ENCODE results near the gene EFL1.
A peak's percentile ranks its signal among the peaks of the same experiment; 100 is the strongest.

EFL1 gene

DNA sequence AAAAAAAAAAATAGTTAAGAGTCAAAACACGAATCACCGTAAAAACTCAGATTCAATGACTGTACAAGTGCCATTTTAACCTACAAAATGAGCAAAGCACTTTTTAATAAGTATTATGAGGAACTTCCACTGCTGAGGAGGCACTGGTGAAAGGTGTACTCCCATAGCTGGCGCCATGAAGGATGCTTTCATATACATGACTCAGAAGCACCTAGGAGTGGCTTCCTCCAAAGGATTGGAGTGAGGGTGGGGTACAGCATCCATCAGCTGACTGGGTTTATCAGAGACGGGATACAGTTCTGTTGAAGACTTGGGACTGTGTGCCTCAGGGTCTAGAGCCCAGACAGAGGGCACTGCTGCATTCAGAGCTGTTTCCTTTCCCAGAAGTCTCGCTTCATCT, 155.9 kb downstream of the EFL1 start:
- TF ChIP-seq, protein P1, sequence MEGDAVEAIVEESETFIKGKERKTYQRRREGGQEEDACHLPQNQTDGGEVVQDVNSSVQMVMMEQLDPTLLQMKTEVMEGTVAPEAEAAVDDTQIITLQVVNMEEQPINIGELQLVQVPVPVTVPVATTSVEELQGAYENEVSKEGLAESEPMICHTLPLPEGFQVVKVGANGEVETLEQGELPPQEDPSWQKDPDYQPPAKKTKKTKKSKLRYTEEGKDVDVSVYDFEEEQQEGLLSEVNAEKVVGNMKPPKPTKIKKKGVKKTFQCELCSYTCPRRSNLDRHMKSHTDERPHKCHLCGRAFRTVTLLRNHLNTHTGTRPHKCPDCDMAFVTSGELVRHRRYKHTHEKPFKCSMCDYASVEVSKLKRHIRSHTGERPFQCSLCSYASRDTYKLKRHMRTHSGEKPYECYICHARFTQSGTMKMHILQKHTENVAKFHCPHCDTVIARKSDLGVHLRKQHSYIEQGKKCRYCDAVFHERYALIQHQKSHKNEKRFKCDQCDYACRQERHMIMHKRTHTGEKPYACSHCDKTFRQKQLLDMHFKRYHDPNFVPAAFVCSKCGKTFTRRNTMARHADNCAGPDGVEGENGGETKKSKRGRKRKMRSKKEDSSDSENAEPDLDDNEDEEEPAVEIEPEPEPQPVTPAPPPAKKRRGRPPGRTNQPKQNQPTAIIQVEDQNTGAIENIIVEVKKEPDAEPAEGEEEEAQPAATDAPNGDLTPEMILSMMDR (IDR thresholded peaks at IDR 0.05; ENCODE audit: low read length): no peak
- no peaks in the 10 kb centered on the region for H3K79me2 ChIP-seq (ENCODE audit: insufficient read depth, low read length)

DNA sequence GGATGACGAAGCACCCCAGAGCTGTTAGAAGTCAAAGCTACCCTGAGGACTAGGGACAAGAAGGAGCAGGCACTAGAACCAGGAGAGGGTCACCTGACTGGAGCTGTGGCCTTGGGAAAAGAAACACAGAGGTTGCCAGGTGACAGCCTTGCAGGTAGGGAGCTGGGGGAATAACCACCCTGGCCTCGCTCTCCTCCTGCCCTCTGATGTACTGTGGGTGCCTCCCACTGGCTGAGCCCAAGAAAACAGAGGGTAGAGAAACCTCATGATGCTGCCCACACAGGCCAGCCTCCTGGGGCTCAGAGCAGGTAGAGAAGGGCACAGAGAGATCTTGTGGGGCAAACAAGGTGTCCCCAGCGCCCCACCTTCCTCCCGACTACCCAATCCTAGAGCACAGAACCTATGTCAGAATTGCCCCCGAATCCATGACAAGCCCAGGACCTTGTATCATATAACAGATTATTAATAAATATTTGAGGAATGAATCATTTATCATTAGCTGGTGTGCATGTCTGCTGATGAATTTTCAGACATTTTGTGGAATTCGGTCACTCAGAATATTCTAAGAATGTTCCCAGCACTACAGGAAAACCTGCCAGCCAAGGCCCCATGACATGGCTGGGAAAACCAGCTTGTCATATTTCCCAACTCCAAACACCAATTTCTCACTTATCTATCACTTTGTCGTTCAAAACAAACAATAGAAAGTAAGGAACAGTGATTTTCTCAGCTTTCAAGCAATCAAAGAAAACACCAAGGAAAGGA, 156.9 kb downstream of the EFL1 start:
- peaks cover 4% of the 10 kb centered on the region; the same call in 1 of the 2 replicates for H3K27me3 ChIP-seq (ENCODE audit: insufficient read depth, low read length)
- no peaks in the 10 kb centered on the region for H3K36me3 ChIP-seq (ENCODE audit: insufficient read depth, low read length)
- no peaks in the 10 kb centered on the region for H3K4me1 ChIP-seq (ENCODE audit: insufficient read depth, low read length, severe bottlenecking)
- H3K27ac ChIP-seq (ENCODE audit: low read depth, low read length, poor library complexity, severe bottlenecking): no peak overlapping the region
- no peaks in the 10 kb centered on the region for H3K79me2 ChIP-seq (ENCODE audit: insufficient read depth, low read length)
- H3K9me2 ChIP-seq (ENCODE audit: low read depth, low read length): no peaks in the 10 kb centered on the region
- H2AFZ ChIP-seq (ENCODE audit: low read length): no peak overlapping the region
- no peaks in the 10 kb centered on the region for H3F3A ChIP-seq (ENCODE audit: insufficient read depth, low read length)
- H3K9me3 ChIP-seq (ENCODE audit: low read length): no peaks in the 10 kb centered on the region
- H4K20me1 ChIP-seq (ENCODE audit: insufficient read depth, low read length): no peaks in the 10 kb centered on the region
- no peak overlapping the region for H3K4me3 ChIP-seq (ENCODE audit: low read depth, low read length, poor library complexity, severe bottlenecking)
- TF ChIP-seq EZH2 (IDR thresholded peaks at IDR 0.05; ENCODE audit: borderline replicate concordance, low read length): no peak
- TF ChIP-seq, protein P1 (IDR thresholded peaks at IDR 0.05; ENCODE audit: low read length): no peak
- H3K9ac ChIP-seq (ENCODE audit: low read length): no peak overlapping the region
- H3K4me2 ChIP-seq (ENCODE audit: low read length): no peak overlapping the region

More for the DNA sequence above, 155.9 kb downstream of the EFL1 start:
- Histone ChIP-seq H3K4me1 (ENCODE audit: insufficient read depth, low read length, severe bottlenecking) (no peaks in the 10 kb centered on the region), H3K9me3 (ENCODE audit: low read length) (no peaks in the 10 kb centered on the region), H4K20me1 (ENCODE audit: insufficient read depth, low read length) (no peaks in the 10 kb centered on the region), H3K4me2 (ENCODE audit: low read length) (no peak overlapping the region), H3K27ac (ENCODE audit: low read depth, low read length, poor library complexity, severe bottlenecking) (no peak overlapping the region), H3K36me3 (ENCODE audit: insufficient read depth, low read length) (no peaks in the 10 kb centered on the region), H2AFZ (ENCODE audit: low read length) (no peak overlapping the region), H3K27me3 (ENCODE audit: insufficient read depth, low read length) (no peaks in the 10 kb centered on the region), H3K4me3 (ENCODE audit: low read depth, low read length, poor library complexity, severe bottlenecking) (no peak overlapping the region), H3F3A (ENCODE audit: insufficient read depth, low read length) (no peaks in the 10 kb centered on the region), H3K9me2 (ENCODE audit: low read depth, low read length) (no peaks in the 10 kb centered on the region), H3K9ac (ENCODE audit: low read length) (no peak overlapping the region)

DNA sequence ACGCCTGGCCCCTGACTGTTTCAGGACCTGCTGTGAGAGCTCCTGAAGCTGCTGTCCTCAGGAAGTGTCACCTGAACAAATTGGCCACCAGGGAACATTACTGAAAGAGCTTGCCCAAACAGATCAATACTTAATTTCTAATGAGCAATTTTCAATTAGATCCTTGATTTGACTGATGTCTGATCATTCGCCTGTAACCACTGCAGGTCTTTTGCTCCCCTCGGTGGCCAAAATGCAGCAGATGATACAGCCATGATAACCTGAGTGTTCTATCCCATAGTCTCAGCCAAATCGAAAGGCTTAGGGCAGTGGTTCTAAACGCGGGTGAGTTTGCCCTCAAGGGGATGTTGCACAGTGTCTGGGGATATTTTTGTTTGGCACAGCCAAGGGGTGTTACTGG, 159.1 kb downstream of the EFL1 start:
- no peaks in the 10 kb centered on the region for H3K36me3 ChIP-seq (ENCODE audit: insufficient read depth, low read length)
- H3K79me2 ChIP-seq (ENCODE audit: insufficient read depth, low read length): no peaks in the 10 kb centered on the region
- H3K4me2 ChIP-seq (ENCODE audit: low read length): no peak overlapping the region
- no peak overlapping the region for H3K4me3 ChIP-seq (ENCODE audit: low read depth, low read length, poor library complexity, severe bottlenecking)
- H3K4me1 ChIP-seq (ENCODE audit: insufficient read depth, low read length, severe bottlenecking): no peaks in the 10 kb centered on the region
- H3K27ac ChIP-seq (ENCODE audit: low read depth, low read length, poor library complexity, severe bottlenecking): no peak overlapping the region
- TF ChIP-seq, protein P1 (IDR thresholded peaks at IDR 0.05; ENCODE audit: low read length): peak; percentile 9; the same call in 1 of the 2 replicates
- TF ChIP-seq EZH2 (IDR thresholded peaks at IDR 0.05; ENCODE audit: borderline replicate concordance, low read length): no peak
- no peak overlapping the region for H3K9ac ChIP-seq (ENCODE audit: low read length)
- H3K27me3 ChIP-seq (ENCODE audit: insufficient read depth, low read length): peaks cover 4% of the 10 kb centered on the region; the same call in 1 of the 2 replicates
- no peaks in the 10 kb centered on the region for H3F3A ChIP-seq (ENCODE audit: insufficient read depth, low read length)
- H3K9me2 ChIP-seq (ENCODE audit: low read depth, low read length): no peaks in the 10 kb centered on the region
- H2AFZ ChIP-seq (ENCODE audit: low read length): no peak overlapping the region
- H4K20me1 ChIP-seq (ENCODE audit: insufficient read depth, low read length): no peaks in the 10 kb centered on the region
- no peaks in the 10 kb centered on the region for H3K9me3 ChIP-seq (ENCODE audit: low read length)

Measured in OCI-LY1 (cell line).